Aorta (tissue), 5 donors: ENCODE results near the gene CDK5R2. TPM values are rescaled to one million over a fixed set of nuclear protein-coding genes. Genes with fewer than 3 reads are reported as not detected.
A peak's percentile ranks its signal among the peaks of the same experiment; 100 is the strongest.

Source experiments
- ATAC-seq: fragments of 200-7000 bp; cut with Tn5 transposase; one replicate; pipeline ENCODE4 v1.9.1; 2022; ENCODE audit warnings: moderate library complexity; ENCODE audit not compliant: low FRiP score
- DNase-seq, 2 donors: peaks; one replicate each; pipeline ENCODE4 v3.0.0-alpha.2; 2020
- H3K27ac ChIP-seq, 2 donors: one replicate each; pipeline ENCODE4 v1.5.1; 2013; ENCODE audit warnings: low read length in 2 of 2, mild to moderate bottlenecking in 2 of 2, moderate library complexity in 2 of 2, control low read depth in 1 of 2, inconsistent platforms in 1 of 2, low read depth in 1 of 2
- H3K27me3 ChIP-seq, 2 donors: one replicate each; pipeline ENCODE4 v1.6.1; 2013; ENCODE audit warnings: control low read depth in 1 of 2, low read length in 1 of 2, mild to moderate bottlenecking in 1 of 2, moderate library complexity in 1 of 2; ENCODE audit not compliant: insufficient read depth in 2 of 2, control insufficient read depth in 1 of 2
- H3K36me3 ChIP-seq, 2 donors: one replicate each; pipeline ENCODE4 v1.6.1; 2013; ENCODE audit warnings: control low read depth in 1 of 2, low read length in 1 of 2, mild to moderate bottlenecking in 1 of 2; ENCODE audit not compliant: insufficient read depth in 2 of 2, control insufficient read depth in 1 of 2
- H3K4me1 ChIP-seq, 2 donors: one replicate each; pipeline ENCODE4 v1.6.1; 2013; ENCODE audit warnings: low read length in 2 of 2, control low read depth in 1 of 2, mild to moderate bottlenecking in 1 of 2, moderate library complexity in 1 of 2; ENCODE audit not compliant: insufficient read depth in 2 of 2, control insufficient read depth in 1 of 2
- H3K4me3 ChIP-seq, 2 donors: one replicate each; pipeline ENCODE4 v1.5.1; 2013; ENCODE audit warnings: low read length in 2 of 2, control low read depth in 1 of 2, mild to moderate bottlenecking in 1 of 2
- H3K9me3 ChIP-seq: one replicate; pipeline ENCODE4 v1.6.1; 2013; ENCODE audit warnings: mild to moderate bottlenecking, low read length; ENCODE audit not compliant: control insufficient read depth
- WGBS, 2 donors: extraction: QIAGEN DNeasy Blood & Tissue Kit; methylation state at CpG; one replicate each; pipeline ENCODE4 v1.1.7; 2013; 5-methylcytosine and 5-hydroxymethylcytosine counted together
- intact Hi-C, 2 donors: fragments of 100-400 bp; cut with DNase I; formaldehyde crosslinking; loops; one replicate each; pipeline versions ENCODE4 v1.14.2 to v1.15.0; 2022
- polyA plus RNA-seq, 2 donors: library from polyadenylated mRNA; stranded (reverse); fragments of 200-250 nt; gene quantifications; one replicate each; pipeline ENCODE4 v1.2.3, GENCODE V29; 2013
- total RNA-seq, 2 donors: library from RNA; stranded (reverse); fragmentation: NEBNext Ultra II Directional; extraction: Animal tissue kit (Norgen Biotek cat#: 25700); gene quantifications; one replicate each; pipeline ENCODE4 v1.2.1, GENCODE V29; 2021
- donor health status: healthy with polysubstance abuse.
- donor health status: Bipolar disorder and iron deficiency.
- donor health status: DM: no; HTN: no; CAD: no.
- donor health status: DM: no; HTN: no; CAD: no.
- donor health status: DM: yes; HTN: yes; CAD: no.

Gene CDK5R2
- total and polyA plus RNA-seq, 4 donors, result not detected

DNA sequence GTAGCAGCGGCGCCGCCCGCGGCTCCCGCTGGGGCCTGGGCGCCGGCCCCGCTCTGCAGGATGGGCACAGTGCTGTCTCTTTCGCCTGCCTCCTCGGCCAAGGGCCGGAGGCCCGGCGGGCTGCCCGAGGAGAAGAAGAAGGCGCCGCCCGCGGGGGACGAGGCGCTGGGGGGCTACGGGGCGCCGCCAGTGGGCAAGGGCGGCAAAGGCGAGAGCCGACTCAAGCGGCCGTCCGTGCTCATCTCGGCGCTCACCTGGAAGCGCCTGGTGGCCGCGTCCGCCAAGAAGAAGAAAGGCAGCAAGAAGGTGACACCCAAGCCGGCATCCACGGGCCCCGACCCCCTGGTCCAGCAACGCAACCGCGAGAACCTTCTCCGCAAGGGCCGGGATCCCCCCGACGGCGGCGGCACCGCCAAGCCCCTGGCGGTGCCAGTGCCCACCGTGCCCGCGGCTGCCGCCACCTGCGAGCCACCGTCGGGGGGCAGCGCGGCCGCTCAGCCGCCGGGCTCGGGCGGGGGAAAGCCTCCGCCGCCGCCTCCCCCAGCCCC is 369 bp downstream of the CDK5R2 start:
- no peaks in the 10 kb centered on the region for H3K36me3 ChIP-seq
- no peaks in the 10 kb centered on the region for H3K9me3 ChIP-seq
- peak in 1 of 2 donors; percentile 75 for DNase-seq
- no peak for ATAC-seq
- H3K27me3 ChIP-seq, result peaks cover 0 to 4% of the 10 kb centered on the region in 2 donors
- intact Hi-C loops, result no loop called here
- 1 to 2% methylated on average over 53 to 67 of the region's 67 CpGs for WGBS, 2 donors
- no peaks in the 10 kb centered on the region for H3K4me1 ChIP-seq
- H3K27ac ChIP-seq, result no peak overlapping the region
- H3K4me3 ChIP-seq, result peak overlapping the region; percentile 4 to 29

DNA sequence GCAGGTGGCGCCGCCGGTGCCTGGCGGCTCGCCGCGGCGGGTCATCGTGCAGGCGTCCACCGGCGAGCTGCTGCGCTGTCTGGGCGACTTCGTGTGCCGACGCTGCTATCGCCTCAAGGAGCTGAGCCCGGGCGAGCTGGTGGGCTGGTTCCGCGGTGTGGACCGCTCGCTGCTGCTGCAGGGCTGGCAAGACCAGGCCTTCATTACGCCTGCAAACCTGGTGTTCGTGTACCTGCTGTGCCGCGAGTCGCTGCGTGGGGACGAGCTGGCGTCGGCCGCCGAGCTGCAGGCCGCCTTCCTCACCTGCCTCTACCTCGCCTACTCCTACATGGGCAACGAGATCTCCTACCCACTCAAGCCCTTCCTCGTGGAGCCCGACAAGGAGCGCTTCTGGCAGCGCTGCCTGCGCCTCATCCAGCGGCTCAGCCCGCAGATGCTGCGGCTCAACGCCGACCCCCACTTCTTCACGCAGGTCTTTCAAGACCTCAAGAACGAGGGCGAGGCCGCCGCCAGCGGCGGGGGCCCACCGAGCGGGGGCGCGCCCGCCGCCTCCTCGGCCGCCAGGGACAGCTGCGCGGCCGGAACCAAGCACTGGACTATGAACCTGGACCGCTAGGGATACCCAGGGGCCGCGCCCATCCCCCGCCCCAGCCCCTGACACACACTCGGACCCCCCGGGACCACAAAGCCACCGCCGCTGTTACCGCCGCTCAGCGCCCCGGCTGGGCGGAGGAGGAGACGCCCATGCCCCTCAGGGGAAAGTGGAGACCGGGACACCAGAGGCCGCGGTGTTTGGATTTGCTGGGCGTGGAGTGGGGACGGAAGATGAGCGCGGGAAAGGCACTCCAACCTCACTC is 1.1 kb downstream of the CDK5R2 start:
- peak in 1 of 2 donors; percentile 54 for DNase-seq
- H3K36me3 ChIP-seq, result no peaks in the 10 kb centered on the region
- WGBS, 2 donors, result 2% methylated on average over 56 to 87 of the region's 87 CpGs
- intact Hi-C loops, result no loop called here
- H3K27me3 ChIP-seq, result peaks cover 0 to 4% of the 10 kb centered on the region in 2 donors
- H3K27ac ChIP-seq, result no peak overlapping the region
- no peak for ATAC-seq
- H3K4me1 ChIP-seq, result no peaks in the 10 kb centered on the region
- no peaks in the 10 kb centered on the region for H3K9me3 ChIP-seq
- no peak overlapping the region for H3K4me3 ChIP-seq

DNA sequence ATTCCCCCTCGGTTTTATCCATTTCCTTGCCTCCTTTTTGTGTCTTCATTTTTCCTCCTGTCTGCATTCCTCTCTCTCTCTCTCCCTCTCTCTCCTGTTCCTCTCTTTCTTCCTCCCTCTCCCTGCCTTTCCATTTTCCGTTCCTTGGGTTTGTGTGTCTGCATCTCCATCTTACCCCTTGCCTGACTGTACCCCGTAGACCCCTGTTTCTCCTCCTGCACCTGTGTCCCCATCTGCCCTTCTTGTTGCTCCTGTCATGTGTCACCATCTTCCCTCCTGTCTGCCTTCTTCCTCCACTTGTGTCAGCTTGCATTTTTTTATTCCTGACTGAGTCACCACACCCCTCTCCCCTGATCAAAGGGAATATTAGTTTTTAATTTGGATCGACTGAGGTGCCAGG is 1.8 kb downstream of the CDK5R2 start:
- H3K27ac ChIP-seq, result no peak overlapping the region
- intact Hi-C loops, result no loop called here
- WGBS, 2 donors, result 8% methylated on average over 4 of the region's 4 CpGs
- peaks cover 0 to 4% of the 10 kb centered on the region in 2 donors for H3K27me3 ChIP-seq
- no peak overlapping the region for H3K4me3 ChIP-seq
- no peaks in the 10 kb centered on the region for H3K36me3 ChIP-seq
- no peak for ATAC-seq
- H3K9me3 ChIP-seq, result no peaks in the 10 kb centered on the region
- H3K4me1 ChIP-seq, result no peaks in the 10 kb centered on the region
- DNase-seq, result no peak

DNA sequence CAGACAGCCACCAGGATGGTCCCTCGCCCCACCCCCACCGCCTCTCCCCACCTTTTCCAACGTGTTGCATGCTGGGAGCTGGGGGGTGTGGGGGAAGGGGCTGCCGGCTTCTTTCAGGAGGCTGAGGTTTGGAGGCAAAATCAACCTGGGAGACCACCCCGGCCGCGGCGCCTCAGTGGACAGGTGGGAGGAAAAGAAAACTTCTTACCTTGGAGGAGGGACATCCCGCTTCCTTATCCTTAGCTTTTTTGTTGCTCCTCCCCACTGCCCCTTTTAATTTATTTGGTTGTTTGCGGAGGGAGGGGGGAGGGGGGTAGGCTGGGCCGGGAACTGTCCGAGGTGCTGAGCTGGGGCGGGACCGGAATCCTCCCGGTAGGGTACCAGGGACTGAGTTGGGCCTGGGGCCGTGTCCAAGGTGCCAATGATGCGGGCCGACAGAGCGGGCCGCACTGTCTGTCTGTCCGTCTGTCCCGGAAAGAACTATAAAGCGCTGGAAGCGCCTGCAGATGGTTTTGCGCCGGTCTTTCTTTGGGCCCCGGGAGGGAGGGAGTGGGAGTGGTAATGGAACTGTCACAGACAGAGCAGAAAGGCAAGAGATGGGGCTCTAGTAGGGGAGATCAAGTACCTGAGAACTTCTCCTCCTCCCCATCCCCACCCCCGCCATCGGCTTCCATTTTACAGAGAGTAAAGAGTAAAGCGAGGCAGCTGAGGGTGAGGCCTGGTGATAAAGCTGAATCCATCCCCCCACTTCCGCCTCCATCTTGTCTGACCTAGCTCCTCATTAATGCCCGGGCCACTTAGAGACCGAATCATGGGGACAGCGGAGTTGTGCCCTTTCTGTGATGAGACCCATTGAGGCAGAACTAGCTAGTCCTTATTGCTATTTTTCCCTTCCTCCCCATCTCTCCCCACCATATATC is 2.4 kb downstream of the CDK5R2 start:
- H3K27me3 ChIP-seq, result peaks cover 0 to 4% of the 10 kb centered on the region in 2 donors
- H3K36me3 ChIP-seq, result no peaks in the 10 kb centered on the region

DNA sequence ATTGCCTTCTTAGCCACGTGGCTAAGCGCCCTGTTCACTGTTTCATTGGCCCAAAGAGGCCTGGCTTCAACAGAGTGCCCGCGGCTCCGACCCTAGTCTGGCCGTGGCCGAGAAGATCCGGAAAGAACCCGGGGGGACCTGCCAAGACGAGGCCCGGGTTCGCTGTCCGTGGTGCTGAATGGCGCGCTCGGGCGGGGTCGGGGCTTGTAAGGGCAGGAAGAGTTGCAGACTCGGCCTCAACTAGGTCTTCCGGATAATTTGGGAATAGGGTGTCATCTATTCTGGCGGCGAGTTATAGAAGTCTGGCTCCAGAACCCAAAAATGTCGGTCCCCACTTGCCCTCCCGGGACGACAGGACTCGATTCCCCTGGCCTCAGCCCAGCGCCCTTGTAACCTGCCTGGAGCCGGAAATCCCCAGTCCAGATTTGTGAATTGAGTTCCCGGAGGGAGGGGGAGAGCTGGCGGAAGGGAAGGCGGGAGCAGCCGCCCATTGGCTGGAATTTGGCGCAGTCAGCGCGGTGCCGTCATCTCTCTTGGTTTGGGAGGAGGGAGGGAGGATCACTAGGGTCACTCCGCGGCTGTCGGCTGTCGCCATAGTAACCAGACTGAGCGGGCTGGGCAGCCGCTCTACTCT is 3.5 kb downstream of the CDK5R2 start:
- intact Hi-C loops, result no loop called here
- Histone ChIP-seq H3K4me1 (no peaks in the 10 kb centered on the region), H3K27me3 (peaks cover 0 to 4% of the 10 kb centered on the region in 2 donors)

More for the DNA sequence above, 2.4 kb downstream of the CDK5R2 start:
- Histone ChIP-seq H3K9me3 (no peaks in the 10 kb centered on the region), H3K4me3 (no peak overlapping the region), H3K4me1 (no peaks in the 10 kb centered on the region), H3K27ac (no peak overlapping the region)
- WGBS, 2 donors, result 8 to 9% methylated on average over 34 of the region's 34 CpGs
- intact Hi-C loops, result no loop called here
- DNase-seq (no peak), ATAC-seq (no peak)

DNA sequence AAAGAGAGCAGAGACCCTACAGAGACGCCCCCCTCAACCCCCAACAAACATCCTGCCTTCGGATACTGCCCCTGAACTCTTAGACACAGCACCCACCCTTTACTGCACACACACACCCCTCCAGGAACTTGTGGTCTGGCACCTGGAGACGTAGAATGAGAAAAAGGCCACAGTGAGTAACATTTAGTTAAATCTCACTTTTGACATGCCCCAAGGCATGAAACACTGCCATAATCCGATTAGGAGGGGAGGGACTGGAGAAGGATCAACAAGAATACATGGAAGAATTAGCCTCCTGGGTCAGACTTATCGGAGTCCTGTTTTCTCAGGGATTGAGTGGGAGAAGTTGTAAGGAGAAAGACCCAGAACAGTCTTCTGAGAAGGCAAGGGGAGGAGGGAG is 4.1 kb downstream of the CDK5R2 start:
- peaks cover 0 to 4% of the 10 kb centered on the region in 2 donors for H3K27me3 ChIP-seq
- H3K4me1 ChIP-seq, result no peaks in the 10 kb centered on the region
- intact Hi-C loops, result no loop called here
- H3K9me3 ChIP-seq, result no peaks in the 10 kb centered on the region
- WGBS, 2 donors, result 11 to 12% methylated on average over 5 of the region's 5 CpGs
- H3K36me3 ChIP-seq, result no peaks in the 10 kb centered on the region
- no peak overlapping the region for H3K27ac ChIP-seq
- no peak overlapping the region for H3K4me3 ChIP-seq
- DNase-seq (no peak), ATAC-seq (no peak)

More for the DNA sequence above, 3.5 kb downstream of the CDK5R2 start:
- Histone ChIP-seq H3K27ac (no peak overlapping the region), H3K9me3 (no peaks in the 10 kb centered on the region), H3K4me3 (no peak overlapping the region), H3K36me3 (no peaks in the 10 kb centered on the region)
- ATAC-seq (no peak), DNase-seq (peak; percentile 71 to 91)
- 1% methylated on average over 40 to 42 of the region's 42 CpGs for WGBS, 2 donors

DNA sequence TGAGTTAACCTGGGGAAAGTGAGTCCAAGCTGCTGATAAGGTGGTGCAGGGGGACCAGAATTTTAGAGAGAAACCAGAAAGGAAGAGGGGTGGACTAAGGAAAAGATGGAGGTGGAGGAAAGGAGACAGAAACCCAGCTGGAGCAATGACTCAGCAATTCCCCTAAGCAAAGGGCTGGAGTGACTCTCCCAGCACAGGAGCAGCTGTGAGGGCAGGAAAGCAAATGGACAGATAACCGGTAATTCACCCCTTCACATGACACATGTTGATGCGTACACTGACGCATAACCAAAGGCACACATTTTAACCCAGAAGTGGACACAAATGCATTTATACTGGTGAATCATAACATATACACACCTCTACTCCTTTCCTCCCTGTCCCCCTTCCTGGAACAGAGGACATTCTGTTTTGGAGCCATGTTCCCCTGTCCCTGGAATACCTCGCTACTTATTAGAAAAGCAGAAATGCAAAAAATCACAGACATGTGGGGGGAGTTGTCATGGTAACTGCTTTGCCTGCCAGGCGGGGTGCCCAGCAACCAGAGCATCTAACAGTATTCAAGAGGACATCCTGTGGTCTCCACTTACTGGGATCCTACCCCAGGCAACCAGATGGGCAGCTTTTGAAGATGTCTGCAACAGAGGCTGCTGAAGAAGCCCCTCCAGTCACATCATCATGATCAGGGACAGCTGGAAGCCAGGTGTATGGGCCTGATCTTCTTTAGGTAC is 4.7 kb downstream of the CDK5R2 start:
- DNase-seq (peak in 1 of 2 donors; percentile 31), ATAC-seq (no peak)
- Histone ChIP-seq H3K4me3 (no peak overlapping the region), H3K9me3 (no peaks in the 10 kb centered on the region), H3K36me3 (no peaks in the 10 kb centered on the region), H3K27me3 (peaks cover 0 to 4% of the 10 kb centered on the region in 2 donors), H3K27ac (no peak overlapping the region), H3K4me1 (no peaks in the 10 kb centered on the region)
- intact Hi-C loops, result no loop called here
- 45% methylated on average over 5 of the region's 5 CpGs for WGBS, 2 donors

DNA sequence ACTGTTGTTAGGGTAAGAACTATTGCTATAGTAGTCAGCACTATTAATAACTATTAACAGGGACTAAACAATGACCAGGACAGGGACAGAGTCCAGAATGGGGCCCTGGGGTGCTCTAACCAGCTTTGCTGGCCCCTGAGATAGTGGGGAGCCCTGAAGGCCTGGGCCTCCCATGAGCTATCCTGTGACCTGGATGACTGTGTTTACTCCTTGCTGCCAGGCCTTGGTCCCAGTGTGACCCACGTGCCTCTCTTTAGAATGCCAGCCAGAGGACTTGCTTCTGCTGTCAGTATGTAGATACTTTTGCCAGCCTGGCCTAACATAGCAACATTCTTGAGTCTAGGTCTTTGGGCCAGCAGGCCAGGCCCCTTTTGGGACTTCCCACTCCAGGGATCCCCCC is 11.4 kb downstream of the CDK5R2 start:
- Histone ChIP-seq H3K27ac (no peak overlapping the region), H3K4me3 (no peak overlapping the region), H3K36me3 (no peaks in the 10 kb centered on the region), H3K27me3 (no peaks in the 10 kb centered on the region), H3K9me3 (peaks cover 2% of the 10 kb centered on the region), H3K4me1 (no peaks in the 10 kb centered on the region)
- DNase-seq (peak in 1 of 2 donors; percentile 40), ATAC-seq (no peak)
- intact Hi-C loops, result no loop called here
- WGBS, 2 donors, result 17 to 26% methylated on average over 1 of the region's 1 CpG
